Thoracic aorta (tissue), 2 donors: ENCODE data around the gene KCNIP4. TPM values are rescaled to one million over a fixed set of nuclear protein-coding genes. Genes with fewer than 3 reads are reported as not detected.

Experiments used
- ATAC-seq: fragments of 150-250 bp; one replicate; pipeline ENCODE4 v1.8.0; 2017; ENCODE audit warnings: low read depth; ENCODE audit not compliant: insufficient number of reproducible peaks, low FRiP score
- DNase-seq: peaks from one replicate; pipeline ENCODE4 v3.0.0-alpha.2; 2020; ENCODE audit warnings: low spot score
- H3K27ac ChIP-seq, 2 donors: fragments of 200-600 bp; sonication (generic); 1 replicate in 1 of 2; 2 replicates in 1 of 2; pipeline ENCODE4 v1.5.1; 2016; ENCODE audit warnings: mild to moderate bottlenecking in 2 of 2, moderate library complexity in 2 of 2
- H3K27me3 ChIP-seq: fragments of 200-600 bp; sonication (generic); replicated peaks from 2 replicates; pipeline ENCODE4 v1.6.0; 2016; ENCODE audit warnings: mild to moderate bottlenecking; ENCODE audit not compliant: insufficient read depth
- H3K36me3 ChIP-seq: fragments of 200-600 bp; sonication (generic); one replicate; pipeline ENCODE4 v1.5.1; 2016
- H3K4me1 ChIP-seq, 2 donors: fragments of 200-600 bp; sonication (generic); 1 replicate in 1 of 2; 2 replicates in 1 of 2; pipeline versions ENCODE4 v1.5.1 to v1.6.0; 2016; ENCODE audit warnings: low read depth in 2 of 2, mild to moderate bottlenecking in 1 of 2; ENCODE audit not compliant: control insufficient read depth in 1 of 2
- H3K4me3 ChIP-seq: fragments of 200-600 bp; sonication (generic); 2 replicates; pipeline ENCODE4 v1.5.1; 2016; ENCODE audit warnings: mild to moderate bottlenecking
- H3K9me3 ChIP-seq: fragments of 200-600 bp; sonication (generic); 2 replicates; pipeline ENCODE4 v1.5.1; 2016
- total RNA-seq, 2 donors: library from RNA; depleted of rRNA; stranded (reverse); fragments of >200 nt; gene quantifications; one replicate each; pipeline versions ENCODE4 v1.1.0 to v1.2.3, GENCODE V29; 2016
- TF ChIP-seq, protein P1 (sequence below): fragments of 200-600 bp; sonication (generic); IDR thresholded peaks from one replicate; pipeline ENCODE4 v1.5.1; 2019; ENCODE audit warnings: antibody characterized with exemption

KCNIP4 gene
- total RNA-seq, 2 donors from 2014 or later: not detected

DNA sequence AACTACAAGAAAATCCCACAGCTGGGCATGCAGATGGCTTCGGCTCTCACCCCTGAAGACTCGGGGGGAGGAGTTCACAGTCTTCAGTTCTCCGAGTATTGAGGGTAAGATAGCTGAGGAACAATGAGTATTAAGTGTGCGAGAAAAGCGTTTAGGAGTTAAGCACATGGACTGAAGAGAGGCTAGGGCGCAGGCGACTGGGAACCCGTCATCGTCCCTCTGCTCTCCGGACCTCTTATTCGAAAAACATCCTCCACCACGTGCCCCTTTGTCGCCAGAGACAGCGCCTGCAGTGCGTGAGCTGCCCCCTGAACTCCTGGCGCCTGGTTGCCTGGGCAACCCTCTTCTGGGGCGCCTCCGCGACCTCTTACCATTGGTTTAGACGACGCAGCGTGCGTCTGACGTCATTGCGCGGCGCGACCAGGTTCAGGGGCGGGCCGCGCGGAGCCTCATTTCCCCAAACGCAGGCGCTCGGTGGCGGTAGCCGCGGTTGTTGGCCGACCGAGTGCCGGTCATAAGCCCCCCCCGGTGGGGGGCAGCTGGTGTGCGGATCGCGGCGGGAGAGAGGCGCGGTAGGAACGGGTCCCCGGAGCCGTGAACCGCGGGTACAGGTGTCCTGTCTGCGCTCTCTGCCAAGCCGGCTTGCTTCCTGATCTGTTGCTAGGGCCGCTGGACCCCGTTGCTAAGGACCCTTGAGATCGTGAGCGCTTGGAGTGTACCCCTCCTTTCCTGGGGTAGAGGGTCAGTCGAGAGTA is 1248.4 kb downstream of the KCNIP4 start, which contains the start of gene PACRGL:
Gene PACRGL (plus strand): TSS at position 452 of the 755 bp plus-strand sequence. CDS start 4,024 bp downstream, outside the sequence.
- ATAC-seq: peak; percentile 90
- Histone ChIP-seq H3K27me3 (no peaks in the 10 kb centered on the region), H3K9me3 (no peaks in the 10 kb centered on the region)

DNA sequence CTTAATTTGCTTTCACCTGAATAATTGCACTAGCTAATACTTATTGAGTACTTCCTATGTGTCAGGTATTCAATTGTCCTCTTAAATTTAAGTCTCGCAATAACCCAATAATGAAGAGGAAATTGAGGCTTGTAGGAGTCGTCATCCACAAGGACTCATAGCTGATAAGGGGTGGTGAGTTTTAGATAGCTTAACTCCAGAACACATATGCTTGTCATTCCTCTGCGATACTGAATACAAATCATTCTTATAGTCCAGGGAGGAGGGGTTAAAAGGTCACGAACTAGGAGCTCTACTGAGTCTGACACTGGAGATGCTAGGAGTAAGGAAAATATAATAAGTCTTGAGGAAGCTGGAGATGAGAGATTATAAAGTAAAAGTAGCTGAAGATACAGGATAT is 1249.8 kb downstream of the KCNIP4 start:
- H3K27ac ChIP-seq: no peak overlapping the region
- no peaks in the 10 kb centered on the region for H3K36me3 ChIP-seq
- ATAC-seq (no peak), DNase-seq (no peak)
- no peaks in the 10 kb centered on the region for H3K9me3 ChIP-seq
- TF ChIP-seq, protein P1, sequence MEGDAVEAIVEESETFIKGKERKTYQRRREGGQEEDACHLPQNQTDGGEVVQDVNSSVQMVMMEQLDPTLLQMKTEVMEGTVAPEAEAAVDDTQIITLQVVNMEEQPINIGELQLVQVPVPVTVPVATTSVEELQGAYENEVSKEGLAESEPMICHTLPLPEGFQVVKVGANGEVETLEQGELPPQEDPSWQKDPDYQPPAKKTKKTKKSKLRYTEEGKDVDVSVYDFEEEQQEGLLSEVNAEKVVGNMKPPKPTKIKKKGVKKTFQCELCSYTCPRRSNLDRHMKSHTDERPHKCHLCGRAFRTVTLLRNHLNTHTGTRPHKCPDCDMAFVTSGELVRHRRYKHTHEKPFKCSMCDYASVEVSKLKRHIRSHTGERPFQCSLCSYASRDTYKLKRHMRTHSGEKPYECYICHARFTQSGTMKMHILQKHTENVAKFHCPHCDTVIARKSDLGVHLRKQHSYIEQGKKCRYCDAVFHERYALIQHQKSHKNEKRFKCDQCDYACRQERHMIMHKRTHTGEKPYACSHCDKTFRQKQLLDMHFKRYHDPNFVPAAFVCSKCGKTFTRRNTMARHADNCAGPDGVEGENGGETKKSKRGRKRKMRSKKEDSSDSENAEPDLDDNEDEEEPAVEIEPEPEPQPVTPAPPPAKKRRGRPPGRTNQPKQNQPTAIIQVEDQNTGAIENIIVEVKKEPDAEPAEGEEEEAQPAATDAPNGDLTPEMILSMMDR: no peak
- H3K27me3 ChIP-seq: no peaks in the 10 kb centered on the region
- H3K4me1 ChIP-seq: peaks cover 15 to 20% of the 10 kb centered on the region in 2 donors
- peak overlapping the region; percentile 17 for H3K4me3 ChIP-seq

More for the DNA sequence above, 1248.4 kb downstream of the KCNIP4 start, which contains the start of gene PACRGL:
- Histone ChIP-seq H3K36me3 (peaks cover 10% of the 10 kb centered on the region), H3K4me1 (peaks cover 15 to 20% of the 10 kb centered on the region in 2 donors), H3K4me3 (peak within 1 kb of the TSS; percentile 85), H3K27ac (peak within 1 kb of the TSS; percentile 65 to 76)
- TF ChIP-seq, protein P1: no peak
- peak; percentile 86 for DNase-seq

DNA sequence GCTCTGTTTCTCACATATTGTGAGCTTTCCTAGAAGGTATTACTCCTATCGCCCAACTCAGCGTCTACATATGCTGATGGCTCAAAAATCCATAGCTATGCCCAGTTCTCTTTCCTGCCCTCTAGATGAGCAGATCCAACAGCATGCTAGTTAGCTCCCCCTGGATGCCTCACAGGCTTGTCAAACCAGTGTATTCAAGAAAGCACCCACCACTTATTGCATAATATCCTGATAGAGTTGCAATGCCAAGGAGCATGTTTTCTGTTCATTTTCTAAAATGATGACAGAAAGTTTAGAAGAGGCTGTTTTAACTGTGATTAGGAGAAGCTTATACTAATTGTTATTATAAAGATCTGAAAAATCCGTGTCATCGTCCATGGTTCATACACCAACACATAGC is 1250.2 kb downstream of the KCNIP4 start:
- H3K4me1 ChIP-seq: peaks cover 15 to 20% of the 10 kb centered on the region in 2 donors
- DNase-seq: no peak
- H3K27me3 ChIP-seq: no peaks in the 10 kb centered on the region
- H3K9me3 ChIP-seq: no peaks in the 10 kb centered on the region
- H3K27ac ChIP-seq: no peak overlapping the region
- TF ChIP-seq, protein P1: no peak
- H3K4me3 ChIP-seq: no peak overlapping the region
- no peak for ATAC-seq
- H3K36me3 ChIP-seq: no peaks in the 10 kb centered on the region

DNA sequence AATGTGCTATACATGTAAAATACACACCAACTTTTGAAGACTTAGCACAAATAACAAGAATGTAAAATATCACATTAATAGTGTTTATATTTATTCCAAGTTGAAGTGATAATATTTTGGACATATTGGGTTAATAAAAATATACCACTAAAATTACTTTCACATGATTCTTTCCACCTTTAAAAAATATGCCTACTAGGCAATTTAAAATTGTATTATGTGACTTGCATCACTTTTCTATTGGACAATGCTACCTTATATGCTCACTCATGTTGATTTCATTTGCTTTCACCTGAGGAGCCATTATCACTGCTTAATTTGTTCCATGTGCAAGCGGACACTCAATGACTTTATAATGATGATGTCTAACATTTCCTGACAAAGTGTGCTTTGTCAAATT is 1251.8 kb downstream of the KCNIP4 start:
- Histone ChIP-seq H3K9me3 (no peaks in the 10 kb centered on the region), H3K36me3 (no peaks in the 10 kb centered on the region), H3K27ac (no peak overlapping the region), H3K4me1 (peaks cover 15 to 20% of the 10 kb centered on the region in 2 donors), H3K4me3 (no peak overlapping the region), H3K27me3 (no peaks in the 10 kb centered on the region)
- no peak for ATAC-seq
- DNase-seq: no peak
- TF ChIP-seq, protein P1: no peak

DNA sequence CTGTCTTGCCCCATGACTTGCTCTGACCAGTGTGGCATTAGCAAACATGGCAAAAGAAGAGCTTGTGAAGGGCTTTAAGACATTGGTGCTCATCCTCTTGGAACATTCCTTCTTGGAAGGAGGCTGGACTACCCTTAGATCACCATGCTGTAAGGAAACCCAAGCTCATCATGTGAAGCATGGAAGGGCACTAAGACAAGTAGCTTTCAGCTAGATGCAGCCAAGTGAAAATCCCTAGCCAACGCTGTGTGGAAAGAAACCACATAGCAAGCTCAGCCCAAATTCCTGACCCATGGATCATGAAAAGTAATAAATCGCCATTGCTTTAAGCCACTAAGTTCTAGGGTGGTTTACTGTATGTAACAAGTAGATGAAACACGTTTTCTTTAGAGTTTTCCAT is 1260.7 kb downstream of the KCNIP4 start:
- Histone ChIP-seq H3K36me3 (no peaks in the 10 kb centered on the region), H3K27ac (no peak overlapping the region), H3K9me3 (no peaks in the 10 kb centered on the region), H3K4me3 (no peak overlapping the region), H3K27me3 (no peaks in the 10 kb centered on the region), H3K4me1 (no peaks in the 10 kb centered on the region)
- ATAC-seq (no peak), DNase-seq (no peak)
- TF ChIP-seq, protein P1: no peak
